ENCODE measurements around the gene UHRF1.
A peak's percentile ranks its signal among the peaks of the same experiment; 100 is the strongest.
"Not testable (repeated sequence)": the region's sequence is repeated elsewhere in the genome, so short reads cannot be mapped to it uniquely, and the experiment has no call there.

The UHRF1 gene

DNA sequence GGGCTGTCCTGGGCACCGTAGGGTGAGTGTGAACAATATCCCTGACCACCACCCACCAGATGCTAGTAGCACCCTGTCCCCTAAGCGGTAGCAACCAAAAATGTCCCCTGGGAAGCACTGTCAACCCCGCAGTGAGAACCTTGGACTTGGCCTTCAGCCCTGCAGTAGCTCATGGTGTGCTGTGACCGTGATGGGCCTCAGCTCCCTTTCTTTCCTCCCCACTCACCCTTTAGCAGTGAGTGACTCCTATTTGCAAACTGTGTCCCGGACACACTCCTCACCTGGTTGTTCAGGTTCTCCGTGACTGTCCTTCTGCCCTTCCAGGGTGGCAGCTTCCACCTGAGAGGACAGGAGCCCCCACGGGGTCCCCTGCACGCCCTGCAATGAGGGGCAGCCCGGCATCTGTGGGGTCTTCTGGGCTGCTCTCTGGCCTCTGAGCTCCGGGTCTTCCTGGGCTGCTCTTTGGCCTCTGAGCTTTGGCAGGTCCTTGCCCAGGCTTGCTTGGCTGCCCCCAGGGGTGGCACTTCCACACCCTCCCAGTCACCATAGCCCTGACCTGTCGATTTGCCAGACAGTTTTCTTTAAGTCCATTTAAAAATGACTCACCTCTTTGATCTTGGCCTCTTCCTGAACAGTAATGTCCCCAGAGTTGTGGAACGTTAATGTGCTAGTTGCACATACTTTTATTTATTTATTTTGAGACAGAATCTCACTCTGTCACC, 63.4 kb downstream of the UHRF1 start:
- DNase-seq = no peak

DNA sequence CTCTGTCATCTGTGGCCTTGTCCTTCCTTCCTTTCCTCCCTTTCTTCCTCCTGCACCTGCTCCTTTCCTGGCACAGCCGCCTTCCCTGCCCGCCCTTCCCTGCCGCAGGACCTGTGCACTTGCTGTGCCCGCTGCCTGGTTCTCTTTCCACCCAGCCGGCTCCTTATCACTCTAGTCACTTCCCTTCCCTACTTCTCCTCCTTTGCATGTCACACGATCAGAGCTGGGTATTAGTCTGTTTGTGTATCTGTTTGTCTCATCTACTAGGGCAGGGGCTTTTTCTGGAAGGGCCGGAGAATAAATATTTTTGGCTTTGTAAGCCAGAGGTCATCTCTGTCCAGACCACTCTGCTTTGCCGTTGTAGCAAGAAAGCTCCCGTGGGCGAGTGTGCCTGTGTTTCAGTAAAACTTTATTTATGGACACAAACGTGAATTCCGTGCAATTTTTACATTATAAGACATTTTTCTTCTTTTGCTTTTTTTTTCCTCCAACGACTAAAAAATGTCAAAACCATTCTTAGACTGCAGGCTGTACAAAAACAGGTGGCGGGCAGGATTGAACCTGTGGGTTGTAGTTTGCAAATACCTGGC, 65.7 kb downstream of the UHRF1 start:
- no peak for DNase-seq

DNA sequence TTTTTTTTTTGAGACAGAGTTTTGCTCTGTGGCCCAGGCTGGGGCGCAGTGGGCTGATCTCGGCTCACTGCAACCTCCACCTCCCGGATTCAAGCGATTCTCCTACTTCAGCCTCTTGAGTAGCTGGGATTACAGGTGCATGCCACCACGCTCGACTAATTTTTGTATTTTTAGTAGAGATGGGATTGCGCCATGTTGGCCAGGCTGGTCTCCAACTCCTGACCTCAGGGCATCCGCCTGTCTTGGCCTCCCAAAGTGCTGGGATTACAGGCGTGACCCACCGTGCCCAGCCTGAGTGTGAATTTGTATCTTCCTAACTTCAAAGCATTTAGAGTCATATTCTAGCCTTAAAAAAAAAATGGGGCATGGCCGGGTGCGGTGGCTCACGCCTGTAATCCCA, 66.3 kb downstream of the UHRF1 start:
- not testable (repeated sequence) for DNase-seq

DNA sequence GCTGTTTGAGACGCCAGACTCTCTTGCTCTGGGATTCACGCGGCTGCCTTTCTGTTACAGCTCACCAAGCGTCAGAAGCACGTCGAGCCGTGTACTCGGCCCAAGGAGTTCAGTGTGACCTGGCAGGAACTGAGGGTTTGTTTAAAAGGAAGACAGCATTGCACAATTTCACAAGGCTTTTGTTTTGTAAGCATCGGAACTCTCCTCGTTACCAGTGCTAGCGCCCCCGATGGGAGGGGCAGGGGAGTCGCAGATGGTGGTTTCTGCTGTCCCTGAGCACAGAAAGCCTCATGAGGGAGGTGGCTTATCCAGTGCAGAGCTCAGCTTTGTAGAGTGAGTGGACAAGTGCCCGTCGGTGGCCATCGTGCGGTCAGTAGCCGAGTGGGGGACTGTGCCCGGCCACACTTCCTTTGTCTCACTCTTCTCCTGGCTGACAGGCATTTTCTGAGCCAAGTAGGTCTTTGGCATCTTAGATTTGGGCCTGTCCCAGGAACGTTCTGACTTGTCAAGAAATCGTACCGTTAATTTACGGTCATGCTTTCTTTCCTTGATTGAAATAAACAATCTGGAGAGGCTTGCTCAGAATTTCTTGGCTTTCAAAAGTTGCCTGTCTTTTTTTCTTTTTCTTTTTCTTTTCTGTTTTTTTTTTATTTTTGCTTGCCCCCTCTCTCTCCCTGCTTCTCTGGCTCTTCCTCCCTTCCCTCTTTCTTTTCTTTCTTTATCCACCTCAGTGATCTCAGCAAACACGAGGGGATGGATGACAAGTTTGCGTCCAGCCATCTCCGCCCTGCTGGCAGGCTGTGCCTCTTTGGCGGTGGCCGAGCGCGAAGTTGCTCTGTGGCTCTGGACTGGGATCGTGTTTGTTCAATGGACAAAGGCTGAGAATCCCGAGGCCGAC, 67.3 kb downstream of the UHRF1 start:
- DNase-seq = peak; percentile 99

DNA sequence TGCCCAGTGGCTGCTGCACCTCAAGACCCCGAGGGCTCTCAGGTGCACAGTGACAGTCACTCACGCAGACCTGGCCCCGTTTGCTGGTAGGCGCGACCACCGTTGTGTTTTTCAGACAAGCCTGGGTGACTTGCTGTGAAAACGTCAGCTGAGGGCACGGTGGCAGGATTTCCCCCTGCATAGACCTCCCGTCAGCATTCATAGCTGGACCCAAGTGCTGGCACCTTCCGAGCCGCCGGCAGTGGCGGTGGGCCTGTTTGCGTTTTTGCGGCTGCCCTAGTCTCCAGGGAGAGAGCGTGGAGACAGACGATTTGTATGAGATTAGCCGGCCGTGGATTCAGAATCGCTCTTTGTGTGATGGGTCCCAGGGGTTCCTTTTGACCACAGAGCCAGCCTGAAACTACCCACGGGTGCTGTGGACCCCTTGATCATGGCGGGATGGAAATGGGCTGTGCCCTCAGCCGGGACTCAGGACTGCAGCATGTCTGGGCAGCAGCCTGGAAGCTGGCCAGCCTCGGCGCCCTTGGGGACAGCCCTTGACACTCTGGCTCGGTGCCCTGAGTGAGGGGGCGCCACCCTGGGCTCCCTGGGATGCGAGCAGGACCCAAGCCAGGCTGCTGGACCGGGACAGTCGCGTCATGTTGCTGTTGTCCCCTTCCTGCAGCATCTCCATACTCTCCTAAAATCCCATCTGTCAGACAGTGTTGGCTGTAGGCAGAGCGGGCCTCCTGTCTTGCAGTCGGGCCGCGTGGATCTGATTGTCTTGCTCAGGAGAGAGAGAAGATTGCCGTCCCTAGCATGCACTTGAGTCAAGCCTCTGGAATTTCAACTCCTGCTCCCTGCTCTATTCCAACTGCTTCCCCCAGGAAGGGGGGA, 68.2 kb downstream of the UHRF1 start:
- DNase-seq = no peak

DNA sequence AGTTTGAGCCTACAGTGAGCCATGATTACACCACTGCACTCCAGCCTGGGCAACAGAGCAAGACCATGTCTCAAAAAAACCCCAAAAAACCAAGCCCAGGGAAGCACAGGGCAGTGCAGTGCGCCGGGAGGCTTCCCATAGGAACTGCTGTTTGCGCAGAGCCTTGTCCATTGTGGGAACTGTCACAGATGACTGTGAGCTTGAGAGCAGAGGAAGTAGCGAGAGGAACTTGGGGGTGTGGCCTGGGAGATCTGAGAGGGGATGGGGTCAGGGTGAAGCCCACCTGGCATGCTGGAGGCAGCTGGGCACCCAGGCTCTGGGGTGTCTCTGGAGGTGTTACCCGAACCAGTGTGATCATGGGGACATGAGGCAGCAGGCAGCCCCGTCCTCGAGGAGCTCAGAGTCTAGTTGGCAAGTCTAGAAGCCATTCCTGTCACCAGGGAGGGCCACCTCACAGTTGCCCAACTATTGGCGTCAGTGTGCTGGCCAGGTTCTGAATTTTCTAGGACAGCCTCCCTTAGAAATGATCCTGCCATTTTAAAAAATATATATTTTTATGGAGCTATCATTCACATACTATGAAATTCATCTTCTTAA, 70.0 kb downstream of the UHRF1 start:
- DNase-seq = no peak

DNA sequence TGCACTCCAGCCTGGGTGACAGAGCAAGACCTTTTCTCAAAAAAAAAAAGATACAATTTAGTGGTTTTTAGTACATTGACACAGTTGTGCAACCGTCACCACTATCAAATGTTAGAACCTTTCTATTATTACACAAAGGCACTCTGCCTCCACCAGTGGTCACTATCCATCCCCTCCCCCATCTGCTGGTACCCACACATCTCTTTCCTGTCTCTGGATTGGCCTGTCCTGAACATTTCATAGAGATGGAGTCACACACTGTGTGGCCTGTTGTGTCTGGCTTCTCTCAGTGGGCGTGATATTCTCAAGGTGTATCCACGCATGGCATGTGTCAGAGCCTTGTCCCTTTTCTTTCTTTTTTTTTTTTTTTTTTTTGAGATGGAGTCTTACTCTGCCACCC, 70.8 kb downstream of the UHRF1 start:
- peak; percentile 23 to 38 for DNase-seq

DNA sequence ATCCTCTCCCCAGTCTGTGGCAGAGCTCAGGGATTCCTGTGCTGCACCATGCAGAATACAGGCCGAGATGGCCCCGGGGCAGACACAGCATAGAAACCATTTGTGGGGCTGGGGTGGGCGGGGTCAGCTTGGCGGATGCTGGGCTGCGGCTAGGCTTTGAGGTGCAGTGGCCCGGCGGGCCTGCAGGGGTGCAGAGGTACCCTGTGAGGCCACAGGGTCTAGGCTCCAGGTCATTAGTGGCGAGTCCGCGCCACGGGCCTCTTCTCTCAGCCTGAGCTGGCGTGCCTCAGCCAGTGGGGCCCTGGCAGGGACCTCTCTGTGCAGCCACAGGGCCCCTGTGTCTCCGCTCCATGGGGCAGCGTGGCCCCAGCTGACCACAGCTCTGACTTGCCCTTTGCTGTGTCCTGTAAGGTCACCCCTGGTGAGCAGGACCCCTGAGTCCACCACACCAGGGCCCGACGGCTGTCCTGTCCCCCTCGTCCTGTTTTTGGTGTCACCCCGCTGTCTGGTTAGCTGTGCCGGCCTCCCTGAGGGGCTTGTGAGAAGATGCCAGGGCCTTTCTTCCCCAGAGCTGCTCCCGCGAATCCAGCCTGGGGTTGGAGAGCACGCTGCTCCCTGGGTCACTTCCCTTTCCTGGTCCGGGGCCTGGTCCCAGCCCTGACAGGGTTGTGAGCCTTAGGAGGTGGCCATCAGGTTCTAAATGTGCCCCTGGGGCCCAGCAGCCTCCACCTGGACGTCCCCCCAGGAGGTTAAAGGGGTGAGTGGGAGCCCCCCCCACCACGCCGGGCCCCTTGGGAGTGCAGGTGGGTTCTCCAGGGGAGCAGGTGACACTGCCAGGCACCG, 71.8 kb downstream of the UHRF1 start:
- no peak for DNase-seq

DNA sequence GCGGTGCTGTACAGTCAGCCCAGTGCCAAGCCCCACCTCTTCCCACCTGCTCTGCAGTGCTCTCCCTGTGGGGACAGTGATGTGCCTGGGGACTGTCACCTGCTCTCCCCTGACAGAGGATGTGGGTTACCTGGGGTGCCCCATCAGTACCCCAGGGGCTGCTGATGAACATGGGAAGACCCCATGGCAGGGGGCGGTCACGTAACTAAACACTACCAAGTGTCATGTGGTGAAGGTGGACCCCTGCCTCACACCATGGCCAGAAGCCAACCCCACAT, 72.3 kb downstream of the UHRF1 start:
- no peak for DNase-seq

DNA sequence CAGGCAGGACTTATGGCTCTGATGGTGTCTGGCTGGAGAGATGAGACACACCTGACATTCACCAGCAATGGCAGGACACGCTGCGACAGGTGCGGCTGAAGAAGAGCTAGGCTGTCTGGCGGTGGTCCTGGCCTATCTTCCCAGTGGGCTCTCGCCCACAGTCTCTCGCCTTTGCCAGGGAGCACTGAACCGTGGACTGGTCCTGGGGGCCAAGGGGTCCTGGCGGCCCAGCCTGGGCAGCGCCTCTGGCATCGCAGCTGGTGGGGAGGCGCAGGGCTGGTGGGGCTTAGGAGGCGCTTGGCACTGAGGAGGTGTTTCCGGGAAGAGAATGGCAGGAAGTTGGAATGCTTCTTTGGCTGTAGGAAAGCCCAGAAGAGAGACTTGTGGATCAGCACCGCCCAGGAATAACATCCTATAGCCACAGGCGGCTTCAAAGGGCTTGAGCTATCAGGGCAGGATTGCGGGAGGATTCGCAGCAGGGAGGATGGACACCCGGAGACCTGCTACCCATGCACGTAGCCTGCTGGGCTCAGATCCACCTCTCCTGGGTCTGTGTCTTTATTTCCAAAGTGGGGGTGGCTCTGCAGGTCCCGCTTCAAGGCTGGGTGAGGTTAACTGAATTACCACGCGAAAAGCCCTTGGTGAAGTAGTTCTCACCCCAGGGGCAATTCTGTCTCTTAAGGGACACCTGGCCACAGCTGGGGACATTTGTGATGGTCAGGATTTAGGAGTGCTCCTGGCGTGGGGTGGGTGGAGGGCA, 74.2 kb downstream of the UHRF1 start:
- no peak for DNase-seq

DNA sequence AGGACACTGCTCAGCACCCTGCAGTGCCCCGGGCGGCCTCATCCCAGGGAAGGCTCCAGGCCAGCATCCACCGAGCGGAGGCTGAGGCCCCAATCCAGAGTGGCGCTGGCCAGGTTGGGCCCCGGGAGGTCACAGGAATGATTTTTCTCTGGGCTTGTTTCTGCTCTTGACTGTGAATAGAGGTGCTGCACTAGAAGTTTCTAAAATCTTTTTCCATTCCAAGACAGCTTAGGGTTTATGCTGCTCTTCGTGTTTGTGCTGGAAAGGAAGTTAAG, 74.7 kb downstream of the UHRF1 start:
- no peak for DNase-seq

DNA sequence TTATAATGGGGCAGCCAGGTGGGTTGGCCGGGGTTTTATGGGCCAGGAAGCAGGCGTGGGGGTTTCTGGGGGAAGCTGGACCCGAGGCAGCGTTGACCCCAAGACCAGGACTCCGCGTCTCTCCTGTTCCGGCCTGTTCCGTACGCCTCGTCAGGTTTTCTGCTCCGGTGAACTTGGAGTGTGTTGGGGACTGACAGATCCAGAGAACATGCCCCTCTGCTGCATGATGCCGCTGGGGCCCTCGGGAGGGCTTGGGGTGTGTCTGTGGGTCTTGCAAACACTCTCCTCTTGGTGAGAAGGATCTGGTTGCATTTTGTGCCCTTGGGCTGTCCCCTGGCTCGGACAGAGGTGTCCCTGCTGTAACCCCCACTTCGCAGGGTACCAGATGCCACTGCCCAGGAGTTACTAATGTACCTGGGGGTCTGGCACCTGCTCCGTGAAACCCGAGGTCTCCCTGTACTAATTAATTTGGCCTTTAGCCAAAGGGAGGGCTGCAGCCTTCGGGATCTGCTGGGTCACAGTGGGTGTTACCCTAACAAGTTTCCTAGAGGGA, 75.2 kb downstream of the UHRF1 start:
- no peak for DNase-seq

DNA sequence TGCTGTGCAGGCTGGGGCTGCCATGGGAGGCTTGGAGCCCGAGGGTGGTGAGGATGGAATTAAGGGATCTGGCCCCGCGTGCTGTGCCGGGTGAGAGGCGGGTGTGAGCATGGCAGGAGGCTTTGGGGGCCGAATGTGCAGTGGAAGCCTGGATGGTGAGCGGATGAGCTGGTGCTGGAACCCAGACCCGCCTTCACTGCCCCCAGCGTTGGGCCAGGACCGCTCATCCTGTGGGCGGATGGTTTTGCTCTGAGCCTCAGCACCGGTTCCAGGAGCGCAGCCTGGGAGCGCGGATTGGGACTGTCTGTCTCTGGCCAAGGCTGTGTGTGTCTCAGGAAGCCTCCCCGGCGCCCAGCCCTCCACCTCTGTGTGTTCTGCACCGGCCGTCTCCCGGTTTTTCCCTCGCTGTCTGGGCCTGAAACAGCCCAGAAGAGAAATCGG, 76.3 kb downstream of the UHRF1 start:
- no peak for DNase-seq

DNA sequence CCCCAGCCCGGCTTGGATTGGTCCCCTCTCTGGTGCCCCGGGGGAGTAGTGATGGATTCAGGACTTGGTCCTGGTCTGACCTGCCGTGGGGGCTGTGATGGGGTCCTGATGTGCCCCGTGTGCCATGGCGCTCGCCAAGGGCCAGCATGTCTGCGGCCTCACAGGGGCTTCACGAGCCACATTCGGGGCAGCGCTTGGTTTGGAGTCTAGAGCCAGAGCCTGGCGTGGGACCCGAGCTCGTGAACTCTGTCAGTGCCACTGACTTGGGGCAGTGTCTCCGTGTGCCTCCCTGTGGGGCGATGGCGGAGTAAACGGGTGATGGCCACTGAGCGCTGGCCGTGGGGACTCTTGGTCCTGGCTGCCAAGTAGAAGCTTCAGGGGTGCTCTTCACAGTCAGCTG, 76.8 kb downstream of the UHRF1 start:
- DNase-seq = no peak

DNA sequence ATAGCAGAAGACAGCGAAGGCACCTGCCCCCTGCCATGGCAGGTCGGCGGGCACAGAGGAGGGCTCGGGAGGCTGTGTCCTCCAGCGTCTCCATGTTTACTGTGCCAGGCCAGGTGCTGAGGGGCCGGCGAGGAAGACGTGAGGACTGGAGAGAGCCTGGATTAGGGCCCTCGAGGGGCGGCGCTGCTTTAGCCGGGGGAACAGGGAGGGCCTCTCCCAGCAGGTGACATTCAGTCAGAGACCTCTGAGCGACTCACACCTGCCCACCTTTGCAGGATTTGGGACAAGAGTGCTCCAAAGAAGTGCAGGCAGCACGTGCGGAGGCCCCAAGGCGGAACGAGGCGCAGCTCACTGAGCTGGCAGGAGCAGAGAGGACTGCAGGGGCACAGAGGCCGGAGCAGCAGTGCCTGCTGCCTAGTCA, 77.2 kb downstream of the UHRF1 start:
- no peak for DNase-seq

DNA sequence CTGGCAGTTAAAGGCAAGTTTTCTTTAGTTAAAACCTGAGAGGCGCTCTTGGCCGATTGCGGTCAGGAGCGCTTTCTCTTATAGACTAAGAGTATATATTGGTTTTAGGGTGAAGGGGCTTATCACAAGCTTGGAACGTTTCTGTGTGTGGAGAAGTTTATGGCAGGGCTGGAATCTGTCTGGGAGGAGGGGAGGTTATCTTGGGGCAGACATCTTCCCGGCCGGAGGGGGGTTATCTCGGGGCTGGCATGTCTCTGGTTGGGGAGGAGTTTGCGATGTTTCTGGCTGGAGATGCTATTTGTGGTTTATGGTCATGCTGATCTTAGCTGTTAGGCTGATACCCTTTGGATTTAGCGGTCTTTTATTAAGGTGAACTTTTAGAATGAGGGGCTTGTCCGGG, 78.0 kb downstream of the UHRF1 start:
- DNase-seq = no peak

DNA sequence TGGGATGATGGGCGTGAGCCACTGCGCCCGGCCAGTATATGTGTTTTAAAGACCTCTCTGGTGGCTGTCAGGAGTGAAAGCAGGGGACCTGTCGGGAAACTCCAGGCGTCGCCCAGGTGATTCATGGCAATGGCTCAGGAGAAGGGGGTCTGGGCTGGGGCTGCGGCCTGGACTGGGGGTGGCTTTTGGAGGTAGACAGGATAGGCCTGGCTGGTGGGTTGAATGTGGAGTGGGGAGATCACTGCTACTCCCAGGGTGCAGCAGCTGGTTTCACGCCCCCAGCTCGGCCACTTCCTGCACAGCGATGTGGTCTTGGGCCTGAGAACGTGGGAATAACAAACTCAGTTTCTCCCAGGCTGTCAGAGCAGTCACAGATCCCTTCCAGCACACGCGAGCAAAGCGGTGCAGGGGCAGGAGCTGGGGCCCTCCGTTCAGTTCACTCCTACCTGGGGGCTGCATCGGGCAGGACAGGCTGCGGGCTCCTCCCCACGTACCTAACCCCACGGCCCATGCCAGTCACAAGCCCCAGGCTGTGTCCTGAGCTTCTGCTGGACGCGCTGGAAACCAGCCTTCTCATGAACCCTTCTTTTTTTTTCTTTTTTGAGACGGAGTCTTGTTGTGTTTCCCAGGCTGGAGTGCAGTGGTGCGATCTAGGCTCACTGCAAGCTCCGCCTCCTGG, 78.5 kb downstream of the UHRF1 start:
- DNase-seq = no peak

DNA sequence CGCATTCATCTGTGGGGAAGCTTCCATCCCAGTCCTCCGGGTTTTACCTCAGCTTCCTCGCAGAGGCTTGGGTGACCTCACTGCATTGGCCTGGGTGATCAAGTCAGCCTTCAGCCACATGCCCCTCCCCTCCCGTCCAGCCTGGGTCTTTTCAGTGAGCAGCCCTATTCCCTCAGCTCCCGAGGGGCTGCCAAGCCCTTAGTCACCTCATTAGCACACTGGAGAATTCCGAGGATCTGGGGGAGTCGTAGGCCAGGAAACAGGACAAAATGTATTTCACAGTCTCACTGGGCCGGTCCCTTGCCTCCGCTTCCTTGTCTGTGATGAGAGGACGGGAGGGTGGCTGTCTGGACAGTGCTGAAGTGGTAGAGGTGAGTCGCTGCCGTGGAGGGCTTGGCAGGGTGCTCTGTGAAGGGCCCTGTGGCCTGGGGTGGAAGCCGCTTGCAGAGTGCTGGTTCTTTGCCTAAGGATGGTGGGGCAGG, 79.5 kb downstream of the UHRF1 start:
- no peak for DNase-seq

DNA sequence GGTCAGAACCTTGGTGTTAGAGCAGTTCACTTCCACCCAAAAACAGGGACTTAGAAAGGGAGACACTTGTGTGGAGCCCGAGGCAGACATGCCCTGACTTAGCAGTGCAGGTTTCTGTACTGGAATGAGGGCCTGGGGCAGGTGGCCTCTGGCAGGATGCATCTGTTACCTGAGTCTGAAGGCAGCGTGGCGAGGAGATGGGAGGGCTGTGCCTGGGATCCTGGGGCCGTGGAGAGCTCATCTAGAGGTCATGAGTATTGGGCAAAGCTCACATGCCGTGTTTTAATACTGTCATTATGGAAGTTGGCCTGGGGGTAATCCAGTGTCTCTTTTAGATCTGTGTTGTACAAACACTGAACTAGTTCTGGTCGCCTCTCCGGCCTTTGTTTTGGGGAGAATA, 81.0 kb downstream of the UHRF1 start:
- DNase-seq = no peak

DNA sequence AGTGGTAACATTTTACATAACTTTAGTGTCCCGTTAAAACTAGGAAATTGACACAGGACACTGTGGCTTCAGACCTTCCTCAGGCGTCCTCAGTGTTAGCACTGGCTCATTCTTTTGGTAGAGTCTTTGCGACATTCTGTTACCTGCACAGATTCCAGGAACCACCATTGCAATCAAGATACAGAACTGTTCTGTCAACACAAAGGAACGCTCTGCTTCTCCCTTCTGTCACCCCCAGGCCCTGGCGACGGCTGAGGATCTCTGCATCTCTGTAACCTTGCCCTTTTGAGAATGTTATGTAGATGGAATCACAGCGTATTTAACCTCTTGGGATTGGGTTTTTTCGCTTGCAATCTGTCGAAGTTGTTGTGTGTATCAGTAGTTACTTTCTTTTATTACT, 82.2 kb downstream of the UHRF1 start:
- DNase-seq = no peak
